ENCODE results near the gene GLIS2.
A peak's percentile ranks its signal among the peaks of the same experiment; 100 is the strongest.

GRCh38 chr16:4272114-4272956 lies 43.5 kb upstream of the GLIS2 start:
- TF ChIP-seq SP1 (IDR thresholded peaks at IDR 0.05; ENCODE audit: low read depth, low read length) (no peak), CTCF (IDR thresholded peaks at IDR 0.05 in 2 of 3, conservative IDR thresholded peaks at IDR 0.05 in 1 of 3; ENCODE audit: control insufficient read depth in 2 of 3, extremely low read depth in 1 of 3, insufficient read depth in 1 of 3, low read depth in 3 of 3, low read length in 3 of 3) (no peak), SIN3A (IDR thresholded peaks at IDR 0.05; ENCODE audit: low read depth, low read length) (peak; percentile 68), TCF12 (IDR thresholded peaks at IDR 0.05; ENCODE audit: low read depth, low read length) (no peak), MEF2A (IDR thresholded peaks at IDR 0.05; ENCODE audit: insufficient read depth, low read depth, low read length) (no peak), ZBTB4 (CRISPR knock-in tag; IDR thresholded peaks at IDR 0.05) (no peak), ZNF24 (IDR thresholded peaks at IDR 0.05) (no peak), REST (IDR thresholded peaks at IDR 0.05; ENCODE audit: low read depth, low read length) (no peak), TAF1 (IDR thresholded peaks at IDR 0.05; ENCODE audit: borderline replicate concordance, low read depth, low read length) (peak; percentile 27; the same call in 1 of the 2 replicates)
